ENCODE data around the gene PER2.

DNA sequence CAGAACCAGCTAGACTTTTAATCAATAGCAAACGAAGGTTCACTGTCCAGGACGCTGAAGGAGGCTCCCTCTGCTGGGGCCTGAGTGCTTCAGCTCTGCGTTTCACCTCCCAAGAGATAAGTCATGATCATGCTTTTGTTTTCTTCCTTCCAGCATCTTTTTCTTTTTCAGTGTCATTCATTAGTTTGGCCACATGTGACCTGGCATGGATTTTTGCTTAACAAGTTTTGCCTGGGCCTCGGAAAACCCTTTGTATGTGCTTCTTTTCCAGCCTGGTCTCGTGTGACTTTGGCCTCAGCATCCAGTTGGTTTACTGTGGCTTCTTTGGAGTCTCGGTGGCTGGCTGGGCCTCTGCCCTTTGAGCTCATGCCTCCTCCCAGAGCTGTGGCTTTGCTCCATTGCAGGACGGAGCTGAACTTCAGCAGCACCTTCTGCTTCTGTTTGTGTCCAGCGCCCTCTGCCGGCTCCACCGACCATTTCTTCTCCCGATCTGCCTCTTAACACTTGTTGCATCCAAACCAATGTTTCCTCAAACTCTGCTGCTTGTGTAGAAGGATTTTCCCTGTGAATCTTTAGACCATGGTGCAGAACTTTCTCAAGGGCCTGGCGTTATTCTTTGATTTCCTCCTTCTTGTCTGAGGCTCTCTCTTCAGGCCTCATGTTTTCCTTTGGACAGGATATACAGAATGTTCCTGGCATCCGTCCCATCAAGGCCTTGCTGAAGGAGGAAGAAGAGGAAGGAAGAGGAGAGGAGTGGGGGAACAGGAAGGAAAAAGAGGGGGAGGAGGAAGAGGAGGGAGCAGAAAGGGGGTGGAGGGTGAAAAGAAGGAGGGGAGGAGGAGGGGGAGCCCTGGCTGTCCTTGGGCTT is 25.0 kb downstream of the PER2 start:
- TF ChIP-seq, protein P1, sequence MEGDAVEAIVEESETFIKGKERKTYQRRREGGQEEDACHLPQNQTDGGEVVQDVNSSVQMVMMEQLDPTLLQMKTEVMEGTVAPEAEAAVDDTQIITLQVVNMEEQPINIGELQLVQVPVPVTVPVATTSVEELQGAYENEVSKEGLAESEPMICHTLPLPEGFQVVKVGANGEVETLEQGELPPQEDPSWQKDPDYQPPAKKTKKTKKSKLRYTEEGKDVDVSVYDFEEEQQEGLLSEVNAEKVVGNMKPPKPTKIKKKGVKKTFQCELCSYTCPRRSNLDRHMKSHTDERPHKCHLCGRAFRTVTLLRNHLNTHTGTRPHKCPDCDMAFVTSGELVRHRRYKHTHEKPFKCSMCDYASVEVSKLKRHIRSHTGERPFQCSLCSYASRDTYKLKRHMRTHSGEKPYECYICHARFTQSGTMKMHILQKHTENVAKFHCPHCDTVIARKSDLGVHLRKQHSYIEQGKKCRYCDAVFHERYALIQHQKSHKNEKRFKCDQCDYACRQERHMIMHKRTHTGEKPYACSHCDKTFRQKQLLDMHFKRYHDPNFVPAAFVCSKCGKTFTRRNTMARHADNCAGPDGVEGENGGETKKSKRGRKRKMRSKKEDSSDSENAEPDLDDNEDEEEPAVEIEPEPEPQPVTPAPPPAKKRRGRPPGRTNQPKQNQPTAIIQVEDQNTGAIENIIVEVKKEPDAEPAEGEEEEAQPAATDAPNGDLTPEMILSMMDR (IDR thresholded peaks at IDR 0.05 in 8 of 11, conservative IDR thresholded peaks at IDR 0.05 in 3 of 11), result peak; percentile 62 to 90 (median 83)
- TF ChIP-seq POLR2A (IDR thresholded peaks at IDR 0.05), result no peak
- TF ChIP-seq POLR2AphosphoS5 (IDR thresholded peaks at IDR 0.05), result peak in 1 of 3 donors; percentile 52
